GM21367 (cell line): ENCODE data around the gene TOGARAM1.

Experiments
- ATAC-seq: cut with Tn5 transposase; IDR thresholded peaks from one replicate; pipeline ENCODE4 v1.9.1; 2021; ENCODE audit not compliant: unreplicated experiment

The TOGARAM1 gene

GRCh38 chr14:44963044-44963528 is 1.1 kb downstream of the TOGARAM1 start:
- ATAC-seq = no peak

DNA sequence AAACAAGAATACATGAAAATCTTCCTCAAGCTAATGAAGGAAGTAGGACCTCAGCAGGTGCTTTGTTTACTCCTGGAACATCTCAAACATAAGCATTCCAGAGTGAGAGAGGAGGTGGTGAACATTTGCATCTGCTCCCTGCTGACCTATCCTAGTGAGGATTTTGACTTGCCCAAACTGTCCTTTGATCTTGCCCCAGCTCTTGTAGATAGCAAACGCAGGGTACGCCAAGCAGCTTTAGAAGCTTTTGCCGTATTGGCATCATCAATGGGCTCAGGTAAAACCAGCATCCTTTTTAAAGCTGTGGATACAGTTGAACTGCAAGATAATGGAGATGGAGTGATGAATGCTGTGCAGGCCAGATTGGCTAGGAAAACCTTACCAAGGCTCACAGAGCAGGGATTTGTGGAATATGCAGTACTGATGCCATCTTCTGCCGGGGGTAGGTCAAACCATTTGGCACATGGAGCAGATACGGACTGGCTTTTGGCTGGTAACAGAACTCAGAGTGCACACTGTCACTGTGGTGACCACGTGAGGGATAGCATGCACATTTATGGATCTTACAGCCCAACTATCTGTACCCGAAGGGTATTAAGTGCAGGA is 1.9 kb downstream of the TOGARAM1 start:
- no peak for ATAC-seq

GRCh38 chr14:44966601-44967336 is 4.8 kb downstream of the TOGARAM1 start:
- ATAC-seq = no peak

- no peak for ATAC-seq
These were observed 6.7 kb downstream of the TOGARAM1 start for GRCh38 chr14:44968714-44969113.

DNA sequence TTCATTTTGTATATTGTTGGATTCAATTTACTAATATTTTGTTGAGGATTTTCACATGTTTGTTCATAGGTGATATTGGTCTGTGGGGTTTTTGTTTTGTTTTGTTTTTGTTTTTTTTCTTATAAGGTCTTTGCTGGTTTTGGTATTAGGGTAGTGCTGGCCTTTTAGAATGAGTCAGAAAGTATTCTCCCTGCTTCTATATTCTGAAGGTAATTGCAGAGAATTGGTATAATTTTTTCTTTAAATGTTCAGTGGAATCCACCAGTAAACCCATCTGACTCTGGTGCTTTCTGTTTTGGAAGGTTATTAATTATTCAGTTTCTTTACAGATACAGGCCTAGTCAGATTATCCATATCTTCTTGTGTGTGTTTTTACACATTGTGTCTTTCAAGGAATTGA is 8.9 kb downstream of the TOGARAM1 start:
- no peak for ATAC-seq

DNA sequence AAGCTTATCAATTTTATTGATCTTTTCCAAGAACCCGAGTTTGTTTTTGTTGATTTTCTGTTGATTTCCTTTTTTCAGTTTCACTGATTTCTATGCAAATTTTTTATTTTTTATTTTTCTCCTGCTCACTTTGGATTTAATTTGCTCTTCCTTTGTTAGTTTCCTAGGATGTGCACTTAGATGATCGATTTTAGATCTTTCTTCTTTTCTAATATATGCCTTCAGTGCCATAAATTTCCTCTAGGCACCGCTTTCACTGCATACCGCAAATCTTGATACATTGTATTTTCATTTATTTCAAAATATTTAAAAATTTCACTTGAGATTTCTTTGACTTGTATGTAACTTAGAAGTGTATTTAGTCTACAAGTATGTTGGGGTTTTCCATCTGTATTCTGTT is 9.5 kb downstream of the TOGARAM1 start:
- ATAC-seq = no peak

GRCh38 chr14:44979273-44979672 is 17.3 kb downstream of the TOGARAM1 start:
- ATAC-seq = no peak

DNA sequence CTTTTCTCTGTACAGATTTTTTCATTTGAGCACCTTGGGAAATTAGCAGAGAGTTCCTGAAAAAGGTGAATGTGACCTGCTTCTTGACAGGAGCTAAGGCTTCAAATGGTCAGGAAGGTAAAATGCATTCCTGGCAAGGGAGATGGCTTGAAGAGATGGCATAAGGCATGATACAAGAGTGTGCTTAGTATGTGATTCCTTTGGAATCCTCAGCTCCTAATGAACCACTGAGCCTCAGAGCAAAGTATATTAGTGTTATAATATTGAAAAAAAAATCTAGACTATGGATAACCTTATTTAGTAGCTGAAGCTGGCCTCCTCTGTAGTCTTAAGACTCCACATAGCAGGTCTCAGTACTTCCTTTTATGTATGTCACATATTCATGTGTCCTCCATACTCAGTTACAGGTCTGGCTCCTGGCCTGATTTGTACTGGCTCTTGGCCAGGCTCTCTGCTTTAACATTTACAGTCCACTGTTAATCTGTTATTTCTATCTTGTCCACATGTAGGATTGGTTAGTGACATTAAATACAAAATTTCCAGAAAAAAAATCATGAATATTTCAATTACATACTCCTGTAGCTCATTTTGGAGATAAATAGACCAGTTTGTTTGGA is 17.9 kb downstream of the TOGARAM1 start:
- ATAC-seq = no peak

DNA sequence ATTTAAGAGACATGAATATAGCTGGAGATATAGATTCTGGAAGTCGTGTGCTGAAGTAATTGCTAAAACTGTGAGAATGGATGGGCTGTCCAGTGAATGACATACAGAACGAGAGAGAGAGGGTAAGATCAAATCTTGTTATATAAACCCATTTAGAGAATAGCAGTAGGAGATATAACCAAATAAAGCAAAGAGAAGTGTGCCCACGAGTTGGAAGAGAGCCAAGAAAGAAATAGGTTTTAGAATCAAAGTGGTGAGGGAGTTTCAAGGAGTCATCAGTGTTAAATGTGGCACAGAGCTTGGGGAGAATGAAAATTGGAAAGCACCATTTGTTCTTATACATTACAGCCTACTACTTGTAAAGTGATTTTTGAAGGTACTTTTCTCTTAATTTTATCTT is 19.2 kb downstream of the TOGARAM1 start:
- no peak for ATAC-seq

GRCh38 chr14:44982594-44982993 is 20.6 kb downstream of the TOGARAM1 start:
- ATAC-seq = no peak

DNA sequence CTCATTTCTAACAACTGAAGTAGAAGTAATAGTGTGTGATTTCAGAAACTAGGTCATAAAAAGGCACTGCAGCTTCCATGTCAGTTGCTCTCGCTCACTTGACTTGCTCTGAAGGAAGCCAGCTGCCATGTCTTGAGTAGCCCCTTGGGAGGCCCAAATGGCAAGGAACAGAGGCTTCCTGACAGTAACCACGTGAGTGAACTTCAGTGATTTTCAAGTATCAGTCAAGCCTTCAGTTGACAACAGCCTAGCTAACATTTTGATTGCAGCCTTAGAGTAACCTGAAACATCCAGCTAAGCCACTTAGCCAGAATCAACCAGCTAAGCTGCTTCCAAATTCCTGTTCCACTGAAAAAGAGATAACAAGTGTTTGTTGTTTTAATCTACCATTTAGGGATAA is 26.7 kb downstream of the TOGARAM1 start:
- no peak for ATAC-seq

- ATAC-seq = no peak
These were observed 27.8 kb downstream of the TOGARAM1 start for GRCh38 chr14:44989497-44990440.

DNA sequence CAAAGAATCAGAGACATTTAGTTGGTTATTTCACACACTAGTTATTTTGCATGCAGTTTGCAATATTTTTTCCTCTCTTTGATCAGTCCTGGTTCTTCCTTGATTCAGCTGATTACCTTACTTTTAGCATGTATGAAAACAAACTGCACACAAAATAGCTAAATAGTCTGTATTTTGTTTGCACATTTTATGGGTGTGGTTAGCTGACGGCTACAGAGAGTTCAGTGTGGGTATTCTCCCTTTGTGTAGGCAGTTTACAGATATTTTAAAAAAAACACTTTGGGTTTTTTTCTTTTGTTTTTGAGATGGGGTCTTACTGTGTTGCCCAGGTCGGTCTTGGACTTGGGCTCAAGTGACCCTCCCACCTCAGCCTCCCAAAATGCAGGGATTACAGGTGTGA is 28.5 kb downstream of the TOGARAM1 start:
- ATAC-seq = no peak

GRCh38 chr14:44995196-44995595 is 33.2 kb downstream of the TOGARAM1 start:
- ATAC-seq = no peak

DNA sequence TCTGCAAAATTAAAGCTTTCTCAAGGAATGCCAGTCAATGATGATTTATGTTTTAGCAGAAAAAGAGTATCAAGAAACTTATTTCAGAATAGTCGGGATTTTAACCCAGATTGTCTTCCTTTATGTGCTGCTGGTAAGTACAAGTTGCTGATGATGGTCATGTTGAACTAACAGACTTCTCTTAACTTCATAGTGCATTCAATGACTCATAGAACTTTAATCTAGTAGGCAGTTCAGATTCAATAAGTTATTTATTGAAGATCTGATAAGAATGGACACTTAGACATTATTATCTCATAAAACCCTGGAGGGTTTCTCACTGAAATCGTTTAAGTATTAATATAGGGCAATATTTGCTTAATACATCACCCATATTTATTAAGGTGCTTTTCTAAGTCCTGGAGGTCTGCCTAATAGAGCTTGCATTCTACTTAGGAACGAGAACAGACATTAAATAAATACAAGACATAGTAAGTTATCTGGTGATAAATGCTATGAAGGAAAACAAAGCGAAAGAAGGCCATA is 33.8 kb downstream of the TOGARAM1 start:
- no peak for ATAC-seq

DNA sequence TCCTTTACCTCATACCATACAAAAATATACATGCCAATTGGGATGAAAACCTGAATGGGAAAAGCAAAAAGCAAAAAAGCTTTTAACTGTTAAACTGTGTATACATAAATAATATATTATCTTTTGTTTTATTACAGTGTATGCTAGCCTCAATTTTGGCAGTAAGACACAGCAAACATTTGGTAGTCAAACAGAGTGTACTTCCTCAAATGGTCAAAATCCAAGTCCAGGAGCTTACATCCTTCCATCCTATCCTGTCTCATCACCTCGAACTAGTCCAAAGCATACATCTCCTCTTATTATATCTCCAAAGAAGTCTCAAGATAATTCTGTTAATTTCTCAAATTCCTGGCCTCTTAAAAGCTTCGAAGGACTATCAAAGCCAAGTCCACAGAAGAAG is 41.9 kb downstream of the TOGARAM1 start:
- ATAC-seq = no peak

DNA sequence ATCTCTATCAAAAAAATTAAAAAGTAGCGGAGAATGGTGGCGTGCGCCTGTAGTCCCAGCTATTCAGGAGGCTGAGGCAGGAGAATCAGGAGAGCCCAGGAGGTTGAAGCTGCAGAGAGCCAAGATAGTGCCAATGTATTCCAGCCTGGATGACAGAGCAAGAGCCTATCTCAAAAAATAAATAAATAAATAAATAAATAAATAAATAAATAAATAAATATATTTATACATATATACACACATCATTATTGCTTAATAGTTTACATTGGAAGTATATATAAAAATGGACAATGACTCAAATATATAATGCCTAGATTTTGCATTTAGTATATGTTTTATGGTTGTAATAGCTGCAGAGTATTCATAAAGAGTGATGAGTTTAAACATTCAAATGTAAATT is 53.1 kb downstream of the TOGARAM1 start:
- no peak for ATAC-seq

GRCh38 chr14:45028107-45028626 is 66.2 kb downstream of the TOGARAM1 start:
- ATAC-seq = no peak

GRCh38 chr14:45034730-45035129 is 72.7 kb downstream of the TOGARAM1 start:
- no peak for ATAC-seq

DNA sequence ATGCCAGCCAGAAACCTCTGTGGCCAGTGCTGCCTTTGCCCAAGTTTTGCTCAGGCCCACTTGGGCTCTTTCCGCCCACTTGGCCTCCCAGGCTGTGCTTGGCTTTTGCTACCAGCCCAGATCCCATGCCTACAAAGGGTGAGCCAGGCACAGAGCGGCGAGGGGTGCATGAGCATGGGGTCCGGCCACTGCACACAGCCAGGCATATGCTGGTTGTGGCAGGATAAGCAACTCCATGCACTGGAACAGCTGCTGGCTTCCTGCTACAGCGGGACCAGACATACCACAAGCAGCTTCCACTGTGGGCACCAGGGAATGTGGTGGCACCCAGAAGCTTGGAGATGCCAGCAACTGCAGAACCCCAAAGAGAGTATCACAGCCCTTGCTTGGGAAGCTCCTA is 76.3 kb downstream of the TOGARAM1 start:
- no peak for ATAC-seq

GRCh38 chr14:45038865-45039264 is 76.9 kb downstream of the TOGARAM1 start:
- no peak for ATAC-seq
